Transverse colon (tissue), 4 donors: Measurements from ENCODE around the gene DNAAF8. TPM values are rescaled to one million over a fixed set of nuclear protein-coding genes. Genes with fewer than 3 reads are reported as not detected.

Experiments used
- DNase-seq: peaks from one replicate; pipeline ENCODE4 v3.0.0-alpha.2; 2019
- H3K27ac ChIP-seq, 4 donors: fragments of 200-600 bp; sonication (generic); 2 replicates each; pipeline ENCODE4 v1.5.1; 2016 to 2018; ENCODE audit warnings: inconsistent platforms in 4 of 4
- H3K27me3 ChIP-seq: fragments of 200-600 bp; sonication (generic); 2 replicates; pipeline ENCODE4 v1.5.1; 2017; ENCODE audit warnings: inconsistent platforms
- H3K36me3 ChIP-seq, 4 donors: fragments of 200-600 bp; sonication (generic); 2 replicates each; pipeline ENCODE4 v1.5.1; 2017 to 2019; ENCODE audit warnings: inconsistent platforms in 4 of 4
- H3K4me1 ChIP-seq, 4 donors: fragments of 200-600 bp; sonication (generic); 2 replicates each; pipeline ENCODE4 v1.5.1; 2017 to 2020; ENCODE audit warnings: inconsistent platforms in 4 of 4
- H3K4me3 ChIP-seq, 4 donors: fragments of 200-600 bp; sonication (generic); 1 replicate in 1 of 4; 2 replicates in 3 of 4; pipeline versions ENCODE4 v1.5.1 to v1.6.1; 2017 to 2019; ENCODE audit warnings: inconsistent platforms in 4 of 4
- H3K9me3 ChIP-seq, 2 donors: fragments of 200-600 bp; sonication (generic); 2 replicates each; pipeline ENCODE4 v1.5.1; 2017 to 2019; ENCODE audit warnings: inconsistent platforms in 2 of 2
- EP300 ChIP-seq: sonication (generic); formaldehyde crosslinking; IDR thresholded peaks from one replicate; pipeline ENCODE4 v1.6.1; 2017; ENCODE audit warnings: antibody characterized with exemption, low read depth
- POLR2A ChIP-seq: fragments of 450-650 bp; IDR thresholded peaks from one replicate; pipeline ENCODE4 v1.6.1; 2016; ENCODE audit warnings: antibody characterized with exemption, mild to moderate bottlenecking, moderate library complexity
- POLR2AphosphoS5 ChIP-seq, 3 donors: sonication (generic); formaldehyde crosslinking; IDR thresholded peaks; one replicate each; pipeline ENCODE4 v1.6.1; 2016; ENCODE audit warnings: antibody characterized with exemption in 3 of 3
- WGBS, 2 donors: methylation state at CpG; one replicate each; pipeline ENCODE4 v1.1.5; 2018; ENCODE audit warnings: low coverage in 1 of 2; 5-methylcytosine and 5-hydroxymethylcytosine counted together
- in situ Hi-C, 4 donors: fragments of 200-750 bp; cut with MboI; loops; one replicate each; pipeline versions ENCODE4 v1.15.0 to v1.15.1; 2017; ENCODE audit warnings: low sequenced_read_pairs in 3 of 4, low pct_ligation_motif_present in 1 of 4, low pct_unique_long_range_greater_than_20kb in 1 of 4
- intact Hi-C: fragments of 100-400 bp; cut with DNase I; formaldehyde crosslinking; loops from one replicate; pipeline ENCODE4 v1.15.1; 2023; ENCODE audit warnings: low total_unique reads
- total RNA-seq, 4 donors: library from RNA; depleted of rRNA; stranded (reverse); fragments of >200 nt; gene quantifications; one replicate each; pipeline ENCODE4 v1.1.0, GENCODE V29; 2016
- TF ChIP-seq, protein P1 (sequence below), 5 experiments: fragments of 200-600 bp in 3 of 5; fragments of 450-650 bp in 2 of 5; sonication (generic) in 3 of 5; IDR thresholded peaks; 1 replicate in 2 of 5; 2 replicates in 3 of 5; pipeline ENCODE4 v1.5.1; 2016 to 2017; ENCODE audit warnings: antibody characterized with exemption in 5 of 5, inconsistent platforms in 3 of 5, mild to moderate bottlenecking in 2 of 5, moderate library complexity in 1 of 5

The DNAAF8 gene
- total RNA-seq, 4 donors from 2014 or later, result 0.55 to 2.9 (median 0.60) TPM; not detected in 1

DNA sequence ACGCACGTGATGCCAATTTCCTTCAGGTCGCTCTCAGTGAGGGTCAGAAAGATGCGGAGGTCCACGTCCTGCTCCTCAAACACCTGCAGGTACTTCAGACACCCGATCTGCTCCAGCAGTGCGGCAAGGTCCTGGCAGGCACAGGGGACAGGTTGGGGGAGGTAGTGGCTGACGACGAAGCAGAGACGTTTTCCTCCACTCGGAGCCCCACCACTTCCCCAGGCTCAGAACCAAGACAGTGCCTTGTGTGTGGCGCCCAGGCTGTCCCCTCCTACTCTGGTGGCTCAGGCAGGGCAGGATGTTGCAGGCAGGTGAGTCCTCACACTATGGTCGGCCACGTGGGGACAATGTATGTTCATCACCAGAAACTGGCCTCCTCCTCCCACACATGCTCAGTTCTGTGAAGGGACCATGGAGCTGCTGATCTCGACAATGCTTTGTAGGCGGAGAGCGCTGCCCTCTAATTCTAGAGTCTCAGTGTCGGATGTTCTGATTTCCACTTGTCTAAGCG, 35.2 kb upstream of the DNAAF8 start:
- WGBS, 2 donors, result 93 to 100% methylated on average over 2 to 19 of the region's 19 CpGs
- TF ChIP-seq, protein P1, sequence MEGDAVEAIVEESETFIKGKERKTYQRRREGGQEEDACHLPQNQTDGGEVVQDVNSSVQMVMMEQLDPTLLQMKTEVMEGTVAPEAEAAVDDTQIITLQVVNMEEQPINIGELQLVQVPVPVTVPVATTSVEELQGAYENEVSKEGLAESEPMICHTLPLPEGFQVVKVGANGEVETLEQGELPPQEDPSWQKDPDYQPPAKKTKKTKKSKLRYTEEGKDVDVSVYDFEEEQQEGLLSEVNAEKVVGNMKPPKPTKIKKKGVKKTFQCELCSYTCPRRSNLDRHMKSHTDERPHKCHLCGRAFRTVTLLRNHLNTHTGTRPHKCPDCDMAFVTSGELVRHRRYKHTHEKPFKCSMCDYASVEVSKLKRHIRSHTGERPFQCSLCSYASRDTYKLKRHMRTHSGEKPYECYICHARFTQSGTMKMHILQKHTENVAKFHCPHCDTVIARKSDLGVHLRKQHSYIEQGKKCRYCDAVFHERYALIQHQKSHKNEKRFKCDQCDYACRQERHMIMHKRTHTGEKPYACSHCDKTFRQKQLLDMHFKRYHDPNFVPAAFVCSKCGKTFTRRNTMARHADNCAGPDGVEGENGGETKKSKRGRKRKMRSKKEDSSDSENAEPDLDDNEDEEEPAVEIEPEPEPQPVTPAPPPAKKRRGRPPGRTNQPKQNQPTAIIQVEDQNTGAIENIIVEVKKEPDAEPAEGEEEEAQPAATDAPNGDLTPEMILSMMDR (IDR thresholded peaks at IDR 0.05), result no peak
- TF ChIP-seq EP300 (no peak), POLR2A (no peak), POLR2AphosphoS5 (IDR thresholded peaks at IDR 0.05) (no peak)
- H3K27ac ChIP-seq, result no peak overlapping the region
- no peaks in the 10 kb centered on the region for H3K27me3 ChIP-seq
- intact Hi-C loops (no loop called here), in situ Hi-C loops (no loop called here)
- no peak for DNase-seq
- no peaks in the 10 kb centered on the region for H3K9me3 ChIP-seq
- H3K4me3 ChIP-seq, result no peak overlapping the region
- peaks cover 0 to 4% (median 1%) of the 10 kb centered on the region in 4 donors for H3K36me3 ChIP-seq
- peaks cover 7 to 33% (median 28%) of the 10 kb centered on the region in 4 donors for H3K4me1 ChIP-seq

DNA sequence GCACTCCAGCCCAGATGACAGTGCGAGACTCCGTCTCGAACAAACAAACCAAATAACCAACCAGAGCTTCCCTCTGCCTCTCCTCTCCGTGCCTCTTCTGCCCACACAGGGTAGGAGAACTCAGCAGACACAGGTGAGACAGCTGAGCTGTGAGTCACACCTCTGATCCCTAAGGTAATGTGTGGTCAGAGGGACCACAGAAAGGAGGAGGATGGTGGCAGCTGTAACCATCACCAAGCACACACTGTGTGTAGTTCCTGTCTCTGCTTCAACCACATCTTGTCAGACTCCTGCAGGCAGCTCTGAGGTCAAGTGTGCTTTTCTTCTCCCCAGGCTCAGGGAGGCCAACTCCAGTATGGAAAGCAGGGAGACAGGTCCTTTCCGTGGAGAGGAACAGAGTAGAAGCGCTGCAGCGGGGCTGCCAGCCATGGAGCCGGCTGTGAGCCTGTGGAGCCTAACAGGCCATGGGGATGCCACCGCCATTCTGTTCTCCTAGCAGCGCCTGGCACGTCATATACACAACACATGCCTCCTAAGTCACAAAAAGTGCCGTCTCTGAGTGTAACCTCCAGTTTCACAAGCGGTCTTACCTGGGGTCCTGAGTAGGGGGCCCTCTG, 33.8 kb upstream of the DNAAF8 start:
- no peak overlapping the region for H3K4me3 ChIP-seq
- no peak overlapping the region for H3K27ac ChIP-seq
- DNase-seq, result no peak
- no peak for TF ChIP-seq POLR2A
- TF ChIP-seq POLR2AphosphoS5 (IDR thresholded peaks at IDR 0.05), result no peak
- TF ChIP-seq EP300, result no peak
- TF ChIP-seq, protein P1 (IDR thresholded peaks at IDR 0.05), result no peak
- in situ Hi-C loops (no loop called here), intact Hi-C loops (no loop called here)
- peaks cover 0 to 20% (median 18%) of the 10 kb centered on the region in 4 donors for H3K4me1 ChIP-seq
- peaks cover 0 to 11% (median 3%) of the 10 kb centered on the region in 4 donors for H3K36me3 ChIP-seq
- H3K9me3 ChIP-seq, result no peaks in the 10 kb centered on the region
- no peaks in the 10 kb centered on the region for H3K27me3 ChIP-seq
- WGBS, 2 donors, result 93 to 100% methylated on average over 1 to 13 of the region's 13 CpGs

DNA sequence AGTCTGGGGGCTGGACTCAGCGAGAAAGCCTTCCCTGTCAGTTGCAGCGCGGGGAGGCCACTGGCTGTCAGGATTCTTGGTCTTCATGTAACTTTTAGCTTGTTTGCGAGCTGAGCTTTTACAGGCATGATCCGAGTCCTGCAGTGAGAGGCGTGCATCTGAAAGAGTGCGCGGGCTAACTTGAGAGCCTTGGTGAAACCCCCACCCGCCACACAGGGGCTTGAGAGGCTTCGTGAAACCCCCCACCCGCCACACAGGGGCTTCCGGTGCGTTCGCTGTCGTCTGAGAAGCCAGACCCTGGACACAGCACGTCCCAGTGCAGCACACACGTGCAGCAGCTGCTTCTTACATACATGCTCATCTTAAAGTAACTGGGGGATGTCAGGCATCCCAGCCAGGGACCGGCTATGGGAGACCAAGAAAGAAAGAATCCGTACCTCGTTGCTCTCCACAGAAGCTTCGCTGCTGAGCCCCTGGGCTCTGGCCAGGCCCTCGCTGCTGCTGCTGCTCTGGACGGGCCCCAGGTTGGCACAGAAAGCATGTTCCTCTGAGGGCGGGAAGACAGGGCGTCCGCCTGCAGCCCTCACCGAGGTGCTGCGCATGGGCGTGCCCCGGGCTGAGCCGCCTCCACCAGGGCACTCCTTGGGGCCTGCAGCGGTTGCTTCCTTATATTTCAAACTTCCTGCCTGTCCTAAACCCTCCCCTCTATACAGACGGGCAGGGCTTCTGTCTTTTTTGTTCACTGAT, 33.2 kb upstream of the DNAAF8 start:
- H3K27ac ChIP-seq, result peak overlapping the region; percentile 72 to 83 (median 78)
- H3K36me3 ChIP-seq, result peaks cover 0 to 11% (median 3%) of the 10 kb centered on the region in 4 donors
- intact Hi-C loops, result no loop called here
- H3K9me3 ChIP-seq, result no peaks in the 10 kb centered on the region
- H3K27me3 ChIP-seq, result no peaks in the 10 kb centered on the region
- TF ChIP-seq POLR2A, result no peak
- no peak for TF ChIP-seq EP300
- TF ChIP-seq, protein P1 (IDR thresholded peaks at IDR 0.05), result no peak
- TF ChIP-seq POLR2AphosphoS5 (IDR thresholded peaks at IDR 0.05), result no peak
- in situ Hi-C loops, result no loop called here
- WGBS, 2 donors, result 70% methylated on average over 33 of the region's 33 CpGs; no CpG with 5 or more reads in 1 of the 2 donors
- H3K4me1 ChIP-seq, result peaks cover 0 to 18% (median 18%) of the 10 kb centered on the region in 4 donors
- peak; percentile 79 for DNase-seq
- no peak overlapping the region for H3K4me3 ChIP-seq

DNA sequence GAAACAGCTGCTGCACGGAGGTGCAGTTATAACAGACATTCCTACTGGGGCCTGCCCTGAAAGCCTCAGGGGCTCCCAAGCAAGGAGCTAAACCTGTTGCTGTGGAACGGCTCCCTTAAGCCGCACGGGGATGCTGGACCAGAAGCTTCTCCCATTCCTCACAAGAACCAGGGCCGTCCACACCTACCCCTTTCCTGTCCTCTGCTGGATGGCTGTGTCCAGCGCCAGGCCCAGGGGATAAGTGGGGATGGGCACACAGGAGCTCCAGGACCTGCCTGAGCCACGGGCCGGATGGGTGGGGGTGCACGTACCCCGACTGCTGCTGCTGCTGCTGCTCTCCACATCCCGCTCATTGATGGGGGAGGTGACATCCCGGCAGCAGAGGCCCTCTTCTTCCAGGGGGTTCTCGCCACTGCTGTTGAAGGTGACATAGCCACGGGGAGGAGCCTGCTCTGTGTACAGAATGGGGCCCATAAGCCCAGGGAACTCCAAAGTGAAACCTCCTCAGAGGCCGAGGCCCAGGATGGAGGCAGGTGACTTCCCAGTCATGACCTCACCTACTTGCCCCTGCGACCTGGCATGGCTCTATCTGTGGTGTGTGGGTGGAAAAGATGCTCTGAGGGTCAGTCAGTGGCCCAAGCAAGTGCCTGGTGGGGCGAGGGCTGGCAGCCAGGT, 32.4 kb upstream of the DNAAF8 start:
- intact Hi-C loops, result no loop called here
- H3K9me3 ChIP-seq, result no peaks in the 10 kb centered on the region
- peaks cover 0 to 11% (median 3%) of the 10 kb centered on the region in 4 donors for H3K36me3 ChIP-seq
- in situ Hi-C loops, result no loop called here
- DNase-seq, result no peak
- no peaks in the 10 kb centered on the region for H3K27me3 ChIP-seq
- TF ChIP-seq POLR2A (no peak), EP300 (no peak)
- TF ChIP-seq, protein P1 (IDR thresholded peaks at IDR 0.05), result no peak
- peaks cover 0 to 18% (median 18%) of the 10 kb centered on the region in 4 donors for H3K4me1 ChIP-seq
- WGBS, 2 donors, result 64% methylated on average over 17 of the region's 17 CpGs; no CpG with 5 or more reads in 1 of the 2 donors
- H3K27ac ChIP-seq, result peak overlapping the region; percentile 72 to 83 (median 78)
- no peak overlapping the region for H3K4me3 ChIP-seq
